H1 (cell line): ENCODE measurements around the gene CEL.

Experiments
- EP300 ChIP-seq, 2 experiments: IDR thresholded peaks; 1 replicate in 1 of 2; 2 replicates in 1 of 2; pipeline ENCODE4 v1.6.1; 2011 to 2012; ENCODE audit warnings: low read depth in 2 of 2, low read length in 2 of 2, mild to moderate bottlenecking in 2 of 2, borderline replicate concordance in 1 of 2, inconsistent platforms in 1 of 2, moderate library complexity in 1 of 2
- EZH2 ChIP-seq: fragments of 200-600 bp; sonication (generic); IDR thresholded peaks from 2 replicates; pipeline ENCODE4 v1.7.1; 2012; ENCODE audit warnings: low read depth, mild to moderate bottlenecking, moderate library complexity, low read length, inconsistent platforms; ENCODE audit not compliant: severe bottlenecking
- GABPA ChIP-seq: IDR thresholded peaks from 2 replicates; pipeline ENCODE4 v1.6.1; 2011; ENCODE audit warnings: mild to moderate bottlenecking, low read length, moderate library complexity, borderline replicate concordance; ENCODE audit not compliant: insufficient read depth
- SAP30 ChIP-seq: fragments of 300-600 bp; sonication (generic); IDR thresholded peaks from 2 replicates; pipeline ENCODE4 v1.7.1; 2012; ENCODE audit warnings: low read length, moderate library complexity, mild to moderate bottlenecking, inconsistent platforms; ENCODE audit not compliant: insufficient read depth, insufficient replicate concordance
- TEAD4 ChIP-seq: IDR thresholded peaks from 2 replicates; pipeline ENCODE4 v1.6.1; 2012; ENCODE audit warnings: low read depth, low read length, inconsistent platforms, mixed read lengths
- TF ChIP-seq, protein P1 (sequence below): IDR thresholded peaks from 2 replicates; pipeline ENCODE4 v1.6.1; 2012; ENCODE audit warnings: inconsistent platforms

DNA sequence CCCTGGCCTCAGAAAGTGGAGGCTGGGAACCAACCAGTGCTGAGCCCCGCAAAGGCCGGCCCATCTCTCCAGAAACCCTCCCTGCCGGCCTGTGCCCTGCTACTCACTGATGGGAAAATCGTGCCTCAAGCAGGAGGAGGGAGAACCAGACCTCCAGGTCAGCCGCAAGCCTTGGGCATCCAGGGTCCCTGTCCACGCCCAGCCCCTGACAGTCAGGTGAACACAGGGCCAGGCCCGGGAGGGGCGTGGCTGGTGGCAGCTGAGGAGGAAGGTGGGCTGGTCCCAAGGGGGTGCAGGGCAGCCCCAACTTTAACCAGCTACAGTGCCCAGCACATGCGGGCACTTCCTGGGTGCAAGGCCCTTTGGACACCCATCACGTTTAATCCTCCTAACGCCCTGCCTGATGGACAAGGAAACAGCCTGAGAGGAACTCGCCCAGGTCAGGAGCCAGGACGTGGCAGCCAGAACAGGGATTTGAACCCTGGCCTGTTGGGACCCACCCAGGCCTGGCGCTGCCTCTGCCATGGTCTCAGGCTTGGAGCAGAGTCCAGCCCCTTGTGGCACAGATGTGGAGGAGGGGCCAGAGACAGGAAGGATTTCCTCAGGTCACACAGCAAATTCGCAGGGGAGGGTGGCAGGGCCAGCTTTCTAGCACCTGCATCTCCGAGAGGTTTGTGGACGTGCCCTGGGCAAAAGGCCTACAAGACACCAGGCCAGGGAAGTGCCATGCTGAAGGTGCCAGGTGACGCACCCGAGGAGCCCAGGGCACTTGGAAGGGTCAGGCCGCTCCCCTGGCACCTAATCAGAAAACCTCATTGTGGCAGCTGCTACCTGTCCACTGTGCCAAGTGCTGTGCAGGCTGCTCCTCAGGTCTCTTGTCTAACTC lies 54.8 kb downstream of the CEL start:
- TF ChIP-seq TEAD4 (no peak), GABPA (no peak), EP300 (IDR thresholded peaks at IDR 0.05; ENCODE audit: borderline replicate concordance in 1 of 2, low read depth in 2 of 2, low read length in 2 of 2) (no peak), EZH2 (no peak), SAP30 (no peak)
- TF ChIP-seq, protein P1, sequence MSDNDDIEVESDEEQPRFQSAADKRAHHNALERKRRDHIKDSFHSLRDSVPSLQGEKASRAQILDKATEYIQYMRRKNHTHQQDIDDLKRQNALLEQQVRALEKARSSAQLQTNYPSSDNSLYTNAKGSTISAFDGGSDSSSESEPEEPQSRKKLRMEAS = no peak
